IgD-negative memory B cell (primary cell): ENCODE measurements around the gene GOLGA8S. TPM values are rescaled to one million over a fixed set of nuclear protein-coding genes. Genes with fewer than 3 reads are reported as not detected.

Experiments
- polyA plus RNA-seq: library from polyadenylated mRNA; unstranded; fragments of 300-500 nt; fragmentation: Illumina TruSeq; gene quantifications from one replicate; pipeline ENCODE4 v1.2.3, GENCODE V29; 2021

GOLGA8S gene
- polyA plus RNA-seq, 1 donor from 2014 or later: not detected

Other genes with a start within 250 kb of the GOLGA8S start
- not detected for gene GOLGA6L1, start 217.9 kb upstream of the GOLGA8S start, polyA plus RNA-seq
- gene GOLGA6L26, start 20.6 kb upstream of the GOLGA8S start, polyA plus RNA-seq: not detected
- gene GOLGA6L2, start 92.5 kb downstream of the GOLGA8S start, polyA plus RNA-seq: not detected
- 0.49 TPM for gene MKRN3, start 210.9 kb downstream of the GOLGA8S start, polyA plus RNA-seq